Esophagus mucosa (tissue), 1 donor: ENCODE data around the gene MICAL2. TPM values are rescaled to one million over a fixed set of nuclear protein-coding genes. Genes with fewer than 3 reads are reported as not detected.

Experiments used
- ATAC-seq: fragments of 200-7000 bp; cut with Tn5 transposase; one replicate; pipeline ENCODE4 v1.9.1; 2020
- total RNA-seq: library from RNA; stranded (reverse); gene quantifications from one replicate; pipeline ENCODE4 v1.2.4, GENCODE V29; 2023
- donor health status: DM: yes; HTN: yes; CAD: no.

The MICAL2 gene
- total RNA-seq, 1 donor from 2014 or later = 15.5 TPM

DNA sequence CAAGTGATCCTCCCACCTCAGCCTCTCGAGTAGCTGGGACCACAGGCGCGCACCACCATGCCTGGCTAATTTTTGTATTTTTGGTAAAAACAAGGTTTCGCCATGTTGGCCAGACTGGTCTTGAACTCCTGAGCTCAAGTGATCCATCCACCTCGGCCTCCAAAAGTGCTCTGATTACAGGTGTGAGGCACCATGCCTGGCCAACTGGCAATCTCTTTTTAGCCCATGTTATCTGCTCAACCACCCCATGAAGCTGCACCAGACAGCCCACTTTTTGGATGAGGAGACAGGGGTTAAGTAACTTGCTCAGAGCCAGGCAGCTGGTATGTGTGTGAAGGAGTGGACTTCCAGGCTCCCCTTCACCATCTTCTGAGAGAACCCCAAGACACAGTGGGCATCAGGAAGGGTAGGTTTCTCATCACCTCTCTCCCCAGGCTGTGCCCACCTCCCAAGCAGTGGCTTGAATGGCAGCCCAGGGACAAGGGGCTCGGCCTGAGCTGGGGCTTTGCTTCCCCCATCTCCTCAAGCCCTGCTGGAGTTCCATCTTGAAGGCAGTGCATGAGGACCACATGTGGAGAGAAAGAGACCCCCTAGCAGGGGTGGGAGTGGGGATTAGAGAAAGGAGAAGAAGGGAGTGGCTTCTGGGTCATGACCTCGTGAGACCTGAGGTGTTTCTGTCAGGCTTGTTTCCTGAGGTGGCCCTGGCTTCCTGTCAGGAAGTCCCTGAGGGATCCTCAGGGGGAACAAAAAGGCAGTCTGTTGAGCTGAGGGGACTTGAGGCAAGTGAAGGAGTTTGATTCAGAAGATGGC lies 179.5 kb downstream of the MICAL2 start:
- ATAC-seq = no peak

GRCh38 chr11:12290477-12290922 lies 180.1 kb downstream of the MICAL2 start:
- no peak for ATAC-seq

- ATAC-seq = no peak
These were observed 180.9 kb downstream of the MICAL2 start for GRCh38 chr11:12291313-12291712.

- ATAC-seq = no peak
These were observed 181.4 kb downstream of the MICAL2 start for GRCh38 chr11:12291766-12292165.

DNA sequence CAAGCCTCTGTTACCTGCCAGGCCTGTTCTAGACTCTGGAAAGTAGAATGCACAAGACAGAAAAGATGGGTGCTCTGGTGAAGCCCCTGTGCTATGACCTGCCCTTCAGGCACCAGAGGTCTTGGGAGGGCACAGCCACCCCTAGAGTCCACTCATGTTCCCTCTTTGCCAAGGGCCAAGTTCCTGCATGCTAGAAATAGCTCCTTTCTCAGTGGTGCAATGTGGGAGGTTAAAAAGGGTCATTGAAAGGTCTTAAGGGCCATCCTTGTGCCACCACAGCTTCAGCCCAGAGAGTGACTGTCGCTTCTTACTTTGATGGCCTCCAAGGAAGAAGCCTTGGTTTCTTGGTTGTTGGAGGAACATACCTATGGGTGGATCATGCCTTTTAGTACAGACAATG lies 182.4 kb downstream of the MICAL2 start:
- ATAC-seq = no peak

- no peak for ATAC-seq
These were observed 183.1 kb downstream of the MICAL2 start for GRCh38 chr11:12293486-12293885.

- ATAC-seq = no peak
These were observed 184.2 kb downstream of the MICAL2 start for GRCh38 chr11:12294613-12295012.

- no peak for ATAC-seq
These were observed 185.6 kb downstream of the MICAL2 start for GRCh38 chr11:12295943-12296342.

- ATAC-seq = no peak
These were observed 188.2 kb downstream of the MICAL2 start for GRCh38 chr11:12298610-12299009.

DNA sequence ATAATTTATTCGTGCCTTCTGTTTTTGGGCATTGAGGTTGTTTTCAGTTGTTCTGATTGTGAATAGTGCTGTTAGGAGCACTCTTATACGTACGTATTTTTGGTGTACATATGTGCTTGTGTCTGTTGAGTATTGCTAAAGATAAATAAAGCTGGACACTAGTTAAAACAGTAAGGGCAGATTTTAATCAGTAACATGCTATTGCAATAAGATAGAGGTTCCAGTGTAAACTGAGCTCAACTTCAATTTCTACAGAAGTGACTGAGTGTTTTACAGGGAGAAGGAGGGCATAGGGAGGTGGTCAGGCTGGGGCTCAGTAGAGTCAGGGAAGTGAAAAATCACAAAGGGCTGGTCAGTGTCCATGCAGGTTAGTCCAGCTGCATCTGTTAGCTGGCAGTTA lies 191.0 kb downstream of the MICAL2 start:
- ATAC-seq = no peak

DNA sequence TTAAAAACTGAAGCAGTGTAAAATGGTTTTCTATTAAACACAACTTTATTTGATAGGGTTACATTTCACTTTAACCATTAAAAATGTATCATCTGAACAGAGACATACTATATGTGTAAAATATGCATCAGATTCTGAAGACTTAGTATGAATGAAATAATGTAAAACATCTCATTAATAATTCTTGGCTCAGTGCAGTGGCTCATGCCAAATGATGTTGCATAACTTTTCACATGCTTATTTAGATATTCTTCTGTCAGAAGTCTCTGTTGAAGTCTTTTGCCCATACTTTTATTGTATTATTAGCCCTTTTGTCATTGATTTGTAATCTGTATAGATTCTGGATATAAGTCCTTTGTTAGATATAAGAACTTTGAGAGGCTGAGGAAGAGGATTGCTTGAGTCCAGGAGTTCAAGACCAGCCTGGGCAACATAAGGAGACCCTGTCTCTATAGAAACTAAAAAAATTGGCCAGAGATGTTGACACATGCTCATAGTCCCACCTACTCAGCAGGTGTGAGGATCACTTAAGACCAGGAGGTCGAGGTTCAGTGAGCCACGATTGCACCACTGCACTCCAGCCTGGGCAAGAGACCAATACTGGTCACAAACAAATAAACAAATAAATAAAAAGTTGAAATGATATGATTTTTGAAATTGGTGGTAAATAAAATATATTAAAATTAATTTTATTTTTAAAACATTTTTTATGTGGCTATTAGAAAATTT lies 193.2 kb downstream of the MICAL2 start:
- ATAC-seq = no peak

DNA sequence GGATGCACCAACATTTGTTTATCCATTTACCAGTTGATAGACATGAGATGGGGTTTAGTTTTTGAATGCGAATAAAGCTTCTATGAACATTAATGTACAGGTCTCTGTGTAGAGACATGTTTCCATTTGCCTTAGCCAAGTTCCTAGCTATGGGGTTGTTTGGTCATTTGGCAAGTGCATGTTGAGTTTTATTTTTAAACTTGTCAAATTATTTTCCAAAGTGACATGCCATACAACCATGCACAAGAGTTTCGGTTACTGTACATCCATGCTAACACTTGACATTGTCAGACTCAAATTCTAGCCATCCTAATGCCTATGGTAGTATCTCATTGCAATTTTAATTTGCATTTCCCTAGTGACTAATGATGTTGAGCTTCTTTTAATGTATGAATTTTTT lies 196.4 kb downstream of the MICAL2 start:
- ATAC-seq = no peak

GRCh38 chr11:12312132-12312531 lies 201.7 kb downstream of the MICAL2 start:
- ATAC-seq = no peak

Other genes with a start within 250 kb of the MICAL2 start
- 21.2 TPM for gene DKK3, start 102.0 kb upstream of the MICAL2 start, total RNA-seq